Calu3 (cell line): ENCODE measurements around the gene BRD2. TPM values are rescaled to one million over a fixed set of nuclear protein-coding genes. Genes with fewer than 3 reads are reported as not detected.

Source experiments
- BruUV-seq: library from RNA; stranded (reverse); fragments of 400-500 nt; replicated peaks from 2 replicates; lab custom pipeline; 2021; lab: Mats Ljungman, UMichigan
- CTCF ChIA-PET: fragments of 300-600 bp; sonication (Branson Sonifier 250); formaldehyde crosslinking; loops from one replicate; lab custom pipeline; 2022; ENCODE audit warnings: antibody characterized with exemption; lab: Charles Lee
- DNase-seq: peaks from one replicate; pipeline ENCODE4 v3.0.0; 2022
- H3K27ac Mint-ChIP-seq: one replicate; pipeline ENCODE4 v1.8.0; 2022; ENCODE audit warnings: mixed read lengths; ENCODE audit not compliant: unreplicated experiment
- H3K27me3 Mint-ChIP-seq: one replicate; pipeline ENCODE4 v1.8.0; 2022; ENCODE audit warnings: mixed read lengths; ENCODE audit not compliant: unreplicated experiment
- H3K36me3 Mint-ChIP-seq: one replicate; pipeline ENCODE4 v1.8.0; 2022; ENCODE audit warnings: mild to moderate bottlenecking, moderate library complexity, mixed read lengths; ENCODE audit not compliant: insufficient read depth, unreplicated experiment
- H3K4me1 Mint-ChIP-seq: one replicate; pipeline ENCODE4 v1.8.0; 2022; ENCODE audit warnings: mild to moderate bottlenecking, low read depth, mixed read lengths; ENCODE audit not compliant: unreplicated experiment
- H3K4me3 Mint-ChIP-seq: one replicate; pipeline ENCODE4 v1.8.0; 2022; ENCODE audit warnings: mild to moderate bottlenecking, low read depth, moderate library complexity, mixed read lengths; ENCODE audit not compliant: unreplicated experiment
- H3K9me3 Mint-ChIP-seq: one replicate; pipeline ENCODE4 v1.8.0; 2022; ENCODE audit warnings: low read depth, mixed read lengths; ENCODE audit not compliant: unreplicated experiment
- intact Hi-C: fragments of 100-400 bp; cut with micrococcal nuclease; formaldehyde crosslinking; loops from one replicate; pipeline ENCODE4 v1.10.0; 2022; ENCODE audit not compliant: unreplicated experiment
- total RNA-seq: library from RNA; stranded (reverse); gene quantifications from 2 replicates; pipeline ENCODE4 v1.2.3, GENCODE V29; 2022
- TF ChIP-seq, protein P1 (sequence below): fragments of 200-600 bp; IDR thresholded peaks from one replicate; pipeline ENCODE4 v1.8.0; 2022; ENCODE audit warnings: antibody characterized with exemption; ENCODE audit not compliant: unreplicated experiment

The BRD2 gene
- total RNA-seq, 1 experiment from 2014 or later = 356 TPM

DNA sequence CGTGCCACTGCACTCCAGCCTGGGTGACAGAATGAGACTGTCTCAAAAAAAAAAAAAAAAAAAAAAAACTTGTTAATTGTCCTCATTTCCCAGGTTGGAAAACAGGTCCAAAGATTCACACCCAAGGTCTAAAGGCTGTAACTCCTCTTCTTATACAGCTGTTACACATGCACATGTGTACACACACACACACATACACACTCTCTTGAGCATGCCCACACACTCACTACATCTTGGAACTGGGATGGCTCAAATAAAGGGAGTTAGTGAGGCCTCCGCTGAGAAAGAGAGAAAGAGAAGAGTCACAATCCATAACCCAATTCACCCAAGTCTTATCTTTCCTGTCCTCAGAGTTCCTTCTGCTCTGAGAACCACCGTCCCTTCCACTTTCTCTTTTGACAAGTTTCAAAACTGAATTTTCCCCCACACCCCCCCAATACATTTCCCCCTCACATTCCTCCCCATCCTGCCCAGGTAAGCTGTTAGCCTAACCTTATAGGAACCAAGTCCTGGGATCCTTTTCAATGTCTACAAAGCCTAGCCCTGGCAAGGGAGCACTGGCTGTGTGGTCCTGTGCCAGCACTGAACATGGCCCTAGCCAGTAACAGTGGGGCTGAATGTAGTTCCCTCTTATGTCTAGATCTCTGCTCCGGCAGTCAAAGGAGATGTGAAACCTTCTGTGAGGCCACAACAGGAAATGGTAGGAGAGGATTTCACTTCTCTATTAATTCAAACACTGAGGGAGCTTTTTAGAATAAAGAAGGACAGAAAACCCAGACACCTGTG, 24.3 kb upstream of the BRD2 start:
- peaks cover 2% of the 10 kb centered on the region for H3K9me3 Mint-ChIP-seq

DNA sequence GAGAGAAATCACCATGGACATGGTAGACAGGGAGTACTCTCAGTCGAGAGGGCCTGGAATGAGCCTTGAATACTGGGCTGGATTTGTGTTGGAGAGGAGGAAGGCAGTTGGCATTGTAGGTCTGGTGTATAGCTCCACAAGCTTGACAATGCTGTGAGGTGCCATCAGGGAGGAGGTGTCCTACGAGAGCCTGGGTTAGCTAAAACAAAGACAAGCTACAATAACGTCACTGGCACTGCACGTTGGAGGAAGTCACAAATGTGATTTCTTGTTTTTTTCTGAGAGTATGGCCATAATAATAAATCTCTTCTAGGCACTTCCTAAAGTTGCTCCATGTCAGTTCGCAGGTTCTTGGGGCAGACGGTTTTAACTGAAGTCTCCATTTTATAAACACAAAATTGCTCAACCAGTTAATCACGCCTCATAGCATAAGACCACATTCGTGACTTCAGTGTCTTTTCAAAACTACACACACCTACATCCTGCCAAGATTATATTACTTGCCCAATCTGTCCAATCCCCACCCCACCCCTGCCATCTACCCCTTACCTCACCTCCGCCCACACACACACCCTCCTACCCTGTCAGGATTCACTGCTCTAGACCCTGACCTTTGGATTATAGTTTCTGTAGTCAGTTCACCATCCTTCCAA, 23.2 kb upstream of the BRD2 start:
- DNase-seq = no peak
- Mint-ChIP-seq H3K4me1 (peaks cover 34% of the 10 kb centered on the region), H3K27me3 (no peaks in the 10 kb centered on the region), H3K36me3 (peaks cover 17% of the 10 kb centered on the region), H3K9me3 (peaks cover 2% of the 10 kb centered on the region), H3K27ac (no peak overlapping the region), H3K4me3 (no peak overlapping the region)
- TF ChIP-seq, protein P1, sequence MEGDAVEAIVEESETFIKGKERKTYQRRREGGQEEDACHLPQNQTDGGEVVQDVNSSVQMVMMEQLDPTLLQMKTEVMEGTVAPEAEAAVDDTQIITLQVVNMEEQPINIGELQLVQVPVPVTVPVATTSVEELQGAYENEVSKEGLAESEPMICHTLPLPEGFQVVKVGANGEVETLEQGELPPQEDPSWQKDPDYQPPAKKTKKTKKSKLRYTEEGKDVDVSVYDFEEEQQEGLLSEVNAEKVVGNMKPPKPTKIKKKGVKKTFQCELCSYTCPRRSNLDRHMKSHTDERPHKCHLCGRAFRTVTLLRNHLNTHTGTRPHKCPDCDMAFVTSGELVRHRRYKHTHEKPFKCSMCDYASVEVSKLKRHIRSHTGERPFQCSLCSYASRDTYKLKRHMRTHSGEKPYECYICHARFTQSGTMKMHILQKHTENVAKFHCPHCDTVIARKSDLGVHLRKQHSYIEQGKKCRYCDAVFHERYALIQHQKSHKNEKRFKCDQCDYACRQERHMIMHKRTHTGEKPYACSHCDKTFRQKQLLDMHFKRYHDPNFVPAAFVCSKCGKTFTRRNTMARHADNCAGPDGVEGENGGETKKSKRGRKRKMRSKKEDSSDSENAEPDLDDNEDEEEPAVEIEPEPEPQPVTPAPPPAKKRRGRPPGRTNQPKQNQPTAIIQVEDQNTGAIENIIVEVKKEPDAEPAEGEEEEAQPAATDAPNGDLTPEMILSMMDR = no peak
- intact Hi-C loops = no loop called here
- CTCF ChIA-PET = no interaction called here
- BruUV-seq = no TSS peak

More for the DNA sequence above, 24.3 kb upstream of the BRD2 start:
- no TSS peak for BruUV-seq
- Mint-ChIP-seq H3K4me1 (peaks cover 28% of the 10 kb centered on the region), H3K4me3 (no peak overlapping the region), H3K27me3 (no peaks in the 10 kb centered on the region), H3K36me3 (peaks cover 12% of the 10 kb centered on the region), H3K27ac (no peak overlapping the region)
- TF ChIP-seq, protein P1 = no peak
- no peak for DNase-seq
- intact Hi-C loops = no loop called here
- CTCF ChIA-PET = interaction anchor here (0.7 to 4.2 kb wide), 2 partner anchors 8 to 40 kb away, joined by 3 to 27 read pairs; no protein-coding TSS in a partner anchor

DNA sequence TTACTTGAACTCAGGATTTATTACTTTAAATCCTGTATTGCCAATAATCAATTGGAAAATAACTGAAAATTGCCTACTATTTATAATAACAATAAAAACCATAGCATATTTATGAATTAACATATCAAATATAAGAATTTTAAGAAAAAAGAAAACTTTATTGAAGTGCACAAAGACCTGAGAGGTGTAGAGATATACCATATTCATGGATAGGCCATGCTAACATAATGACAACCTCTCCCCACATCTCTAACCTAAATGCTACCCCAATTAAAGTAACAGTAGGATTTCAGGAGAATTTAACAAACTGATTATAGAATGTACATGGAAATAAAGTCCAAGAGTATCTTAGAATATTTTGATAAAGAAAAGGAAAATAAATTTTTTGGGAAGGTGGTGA, 22.4 kb upstream of the BRD2 start:
- Mint-ChIP-seq H3K27me3 (no peaks in the 10 kb centered on the region), H3K9me3 (peaks cover 2% of the 10 kb centered on the region), H3K27ac (no peak overlapping the region), H3K4me3 (no peak overlapping the region), H3K4me1 (peaks cover 37% of the 10 kb centered on the region), H3K36me3 (peaks cover 10% of the 10 kb centered on the region)
- DNase-seq = no peak
- TF ChIP-seq, protein P1 = no peak
- no TSS peak for BruUV-seq
- CTCF ChIA-PET = no interaction called here
- intact Hi-C loops = no loop called here

DNA sequence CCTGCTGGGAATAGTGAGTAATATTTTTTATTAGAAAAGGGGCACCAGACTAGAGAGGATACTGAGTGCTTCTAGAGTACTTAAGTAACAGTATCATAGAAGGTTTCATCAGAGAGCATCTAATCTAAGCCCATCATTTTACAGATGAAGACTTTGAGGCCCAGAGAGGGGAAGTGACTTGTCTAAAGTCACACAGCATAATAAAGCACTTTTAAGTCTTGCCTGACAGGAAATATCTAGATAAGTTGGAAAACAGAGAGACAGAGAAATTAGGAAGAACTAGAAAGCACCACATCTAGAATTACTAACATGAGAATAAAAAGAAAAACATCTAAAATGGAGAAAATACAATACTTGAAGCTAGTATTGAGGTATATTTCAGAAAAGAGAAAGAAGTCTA, 21.5 kb upstream of the BRD2 start:
- Mint-ChIP-seq H3K27me3 (no peaks in the 10 kb centered on the region), H3K27ac (no peak overlapping the region), H3K4me1 (peaks cover 28% of the 10 kb centered on the region), H3K4me3 (no peak overlapping the region), H3K36me3 (peaks cover 8% of the 10 kb centered on the region), H3K9me3 (peaks cover 2% of the 10 kb centered on the region)
- no peak for DNase-seq
- intact Hi-C loops = loop anchor here (1.0 kb wide), 1 partner anchor 62 kb away; no protein-coding TSS in a partner anchor
- TF ChIP-seq, protein P1 = no peak
- CTCF ChIA-PET = interaction anchor here (0.6 to 2.4 kb wide), 5 partner anchors 8 to 61 kb away, joined by 4 to 11 read pairs (median 5); no protein-coding TSS in a partner anchor
- no TSS peak for BruUV-seq
